GM12865 (cell line): ENCODE results near the gene TMIGD3.

ENCODE experiments used
- DNase-seq: peaks from one replicate; pipeline ENCODE4 v3.0.0; 2010; ENCODE audit warnings: low read depth
- H3K4me3 ChIP-seq: 2 replicates; pipeline ENCODE4 v1.5.1; 2011; ENCODE audit warnings: mild to moderate bottlenecking, low read depth, low read length, control low read depth
- CTCF ChIP-seq: IDR thresholded peaks from 2 replicates; pipeline ENCODE4 v1.5.1; 2011; ENCODE audit warnings: low read length, control low read depth, low read depth, inconsistent platforms; ENCODE audit not compliant: insufficient read depth; ENCODE audit errors: missing control alignments

Gene TMIGD3

GRCh38 chr1:111507411-111508201, 4.2 kb upstream of the TMIGD3 start:
- peak; percentile 36 for TF ChIP-seq CTCF
- DNase-seq, result peak; percentile 93
- H3K4me3 ChIP-seq, result peak overlapping the region; percentile 58

GRCh38 chr1:111506561-111506960, 3.1 kb upstream of the TMIGD3 start:
- H3K4me3 ChIP-seq, result peak overlapping the region; percentile 33
- peak; percentile 27 for DNase-seq
- TF ChIP-seq CTCF, result no peak

- H3K4me3 ChIP-seq, result peak overlapping the region; percentile 33
- DNase-seq, result peak; percentile 83
- TF ChIP-seq CTCF, result no peak
These were observed 2.2 kb upstream of the TMIGD3 start for GRCh38 chr1:111505641-111506119.

GRCh38 chr1:111504097-111504496, 664 bp upstream of the TMIGD3 start:
- no peak for DNase-seq
- no peak overlapping the region for H3K4me3 ChIP-seq
- no peak for TF ChIP-seq CTCF

DNA sequence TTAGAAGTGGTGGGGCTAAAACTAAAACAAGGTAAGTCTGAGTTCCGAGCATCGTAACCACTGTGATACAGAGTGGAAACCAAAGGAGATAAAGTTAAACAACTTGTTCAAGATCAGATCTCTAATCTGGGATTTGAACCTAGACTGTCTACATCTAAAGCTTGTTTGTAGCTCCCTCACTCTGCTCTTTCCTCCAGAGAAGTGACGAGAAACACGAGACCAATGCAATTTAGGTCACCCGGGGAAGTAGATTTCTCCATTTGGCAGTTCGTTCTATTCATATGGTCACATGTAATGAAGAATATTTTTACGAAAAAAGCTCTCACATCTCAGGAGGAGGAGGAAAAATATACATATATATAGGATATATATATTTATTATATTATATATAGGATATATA, 1.8 kb downstream of the TMIGD3 start:
- no peak for DNase-seq
- no peak for TF ChIP-seq CTCF
- no peak overlapping the region for H3K4me3 ChIP-seq

DNA sequence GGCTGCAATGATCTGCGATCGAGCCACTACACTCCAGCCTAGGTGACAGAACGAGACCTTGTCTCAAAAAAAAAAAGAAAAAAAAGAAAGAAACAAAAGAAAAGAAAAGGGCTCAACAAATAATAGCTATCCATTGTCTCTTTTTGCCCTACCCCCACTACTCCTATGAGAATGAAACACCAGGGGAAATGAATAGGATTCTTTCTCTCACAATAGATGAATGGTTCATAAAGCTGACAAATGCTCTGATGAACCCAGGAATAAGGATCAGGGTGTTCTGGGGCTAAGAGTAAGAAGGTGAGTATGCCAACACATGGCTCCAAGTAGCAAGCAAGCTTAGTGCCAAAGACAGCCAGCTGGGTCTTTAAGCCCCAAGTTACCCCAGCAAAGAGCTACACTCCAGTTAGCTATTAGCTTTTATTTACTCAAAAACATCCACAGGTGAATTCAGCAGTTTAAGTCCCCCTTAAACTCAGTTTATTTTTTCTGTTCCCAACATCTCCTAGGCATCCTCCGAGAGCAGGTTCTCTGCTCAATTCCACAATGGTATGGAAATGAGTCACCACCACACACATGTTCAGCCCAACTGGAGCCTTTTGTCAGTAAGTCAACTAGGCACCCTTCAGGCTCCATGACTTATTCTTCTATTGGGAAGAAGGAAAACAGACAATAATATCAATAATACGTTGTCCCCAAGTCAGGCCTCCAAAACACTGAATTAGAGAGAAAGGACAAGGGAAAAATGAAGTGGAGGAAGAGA, 4.2 kb downstream of the TMIGD3 start:
- no peak for DNase-seq
- TF ChIP-seq CTCF, result no peak

More for the DNA sequence above, 4.2 kb downstream of the TMIGD3 start:
- H3K4me3 ChIP-seq, result no peak overlapping the region
